CD8-positive, alpha-beta memory T cell (primary cell): ENCODE results near the gene OCSTAMP. TPM values are rescaled to one million over a fixed set of nuclear protein-coding genes. Genes with fewer than 3 reads are reported as not detected.

ENCODE experiments used
- CTCF ChIA-PET: fragments of 350-600 bp; sonication (Branson Sonifier 250); formaldehyde crosslinking; loops from one replicate; lab custom pipeline; 2021; ENCODE audit warnings: antibody characterized with exemption; lab: Charles Lee
- POLR2A ChIA-PET: fragments of 350-600 bp; sonication (Branson Sonifier 250); formaldehyde crosslinking; loops from one replicate; lab custom pipeline; 2021; ENCODE audit warnings: antibody characterized with exemption; lab: Charles Lee
- DNase-seq, 5 donors: peaks; one replicate each; pipeline versions ENCODE4 v3.0.0 to v3.0.0-alpha.2; 2020 to 2022; ENCODE audit warnings: mixed read lengths in 1 of 5
- H3K27ac ChIP-seq: one replicate; pipeline ENCODE4 v1.7.0; 2013; ENCODE audit warnings: low read depth, mild to moderate bottlenecking, low read length, moderate library complexity
- H3K27me3 ChIP-seq: 2 replicates; pipeline ENCODE4 v1.7.0; 2013; ENCODE audit warnings: low read length, mild to moderate bottlenecking; ENCODE audit not compliant: insufficient read depth, poor library complexity, severe bottlenecking
- H3K36me3 ChIP-seq: 2 replicates; pipeline ENCODE4 v1.7.0; 2013; ENCODE audit warnings: mild to moderate bottlenecking, low read length, moderate library complexity; ENCODE audit not compliant: insufficient read depth
- H3K4me1 ChIP-seq: 2 replicates; pipeline ENCODE4 v1.7.0; 2013; ENCODE audit warnings: mild to moderate bottlenecking, low read length, moderate library complexity; ENCODE audit not compliant: insufficient read depth
- H3K4me3 ChIP-seq: 2 replicates; pipeline ENCODE4 v1.7.0; 2013; ENCODE audit warnings: mild to moderate bottlenecking, low read length
- H3K9me3 ChIP-seq: 2 replicates; pipeline ENCODE4 v1.7.0; 2013; ENCODE audit warnings: mild to moderate bottlenecking, low read length
- H3K27ac Mint-ChIP-seq, 8 donors: one replicate each; pipeline ENCODE4 v1.8.0; 2020 to 2021; ENCODE audit warnings: mixed read lengths in 8 of 8, mild to moderate bottlenecking in 6 of 8, inconsistent platforms in 3 of 8, moderate library complexity in 3 of 8
- H3K27me3 Mint-ChIP-seq, 2 donors: one replicate each; pipeline ENCODE4 v1.8.0; 2020 to 2021; ENCODE audit warnings: mixed read lengths in 2 of 2, mild to moderate bottlenecking in 1 of 2, moderate library complexity in 1 of 2
- H3K36me3 Mint-ChIP-seq, 3 donors: one replicate each; pipeline ENCODE4 v1.8.0; 2020 to 2021; ENCODE audit warnings: mixed read lengths in 3 of 3, inconsistent platforms in 1 of 3, mild to moderate bottlenecking in 1 of 3
- H3K4me1 Mint-ChIP-seq, 3 donors: one replicate each; pipeline ENCODE4 v1.8.0; 2020 to 2021; ENCODE audit warnings: mixed read lengths in 3 of 3, inconsistent platforms in 1 of 3, mild to moderate bottlenecking in 1 of 3
- H3K4me3 Mint-ChIP-seq, 7 donors: one replicate each; pipeline ENCODE4 v1.8.0; 2020 to 2021; ENCODE audit warnings: mixed read lengths in 7 of 7, mild to moderate bottlenecking in 6 of 7, moderate library complexity in 4 of 7, inconsistent platforms in 2 of 7
- H3K9me3 Mint-ChIP-seq, 5 donors: one replicate each; pipeline ENCODE4 v1.8.0; 2020 to 2022; ENCODE audit warnings: mixed read lengths in 5 of 5, mild to moderate bottlenecking in 3 of 5, moderate library complexity in 2 of 5, inconsistent platforms in 1 of 5
- polyA plus RNA-seq: library from polyadenylated mRNA; unstranded; fragments of 300-500 nt; fragmentation: Illumina TruSeq; gene quantifications from one replicate; pipeline ENCODE4 v1.2.3, GENCODE V29; 2021
- total RNA-seq, 2 experiments: library from RNA; stranded (reverse); gene quantifications; one replicate each; pipeline ENCODE4 v1.2.3, GENCODE V29; 2021

The OCSTAMP gene
- total and polyA plus RNA-seq, 3 experiments from 2014 or later: not detected

- ChIA-PET CTCF (no interaction called here), POLR2A (no interaction called here)
- Mint-ChIP-seq H3K4me1 (no peaks in the 10 kb centered on the region), H3K27ac (no peak overlapping the region), H3K9me3 (no peaks in the 10 kb centered on the region), H3K27me3 (peaks cover 9 to 32% of the 10 kb centered on the region in 2 donors), H3K4me3 (no peak overlapping the region), H3K36me3 (no peaks in the 10 kb centered on the region)
- DNase-seq: no peak
- no peak overlapping the region for H3K4me3 ChIP-seq
- H3K4me1 ChIP-seq: no peaks in the 10 kb centered on the region
- H3K36me3 ChIP-seq: no peaks in the 10 kb centered on the region
- peaks cover 3% of the 10 kb centered on the region for H3K27me3 ChIP-seq
- H3K27ac ChIP-seq: no peak overlapping the region
- H3K9me3 ChIP-seq: no peaks in the 10 kb centered on the region
Observed at GRCh38 chr20:46539113-46539512, 11.3 kb downstream of the OCSTAMP start.

DNA sequence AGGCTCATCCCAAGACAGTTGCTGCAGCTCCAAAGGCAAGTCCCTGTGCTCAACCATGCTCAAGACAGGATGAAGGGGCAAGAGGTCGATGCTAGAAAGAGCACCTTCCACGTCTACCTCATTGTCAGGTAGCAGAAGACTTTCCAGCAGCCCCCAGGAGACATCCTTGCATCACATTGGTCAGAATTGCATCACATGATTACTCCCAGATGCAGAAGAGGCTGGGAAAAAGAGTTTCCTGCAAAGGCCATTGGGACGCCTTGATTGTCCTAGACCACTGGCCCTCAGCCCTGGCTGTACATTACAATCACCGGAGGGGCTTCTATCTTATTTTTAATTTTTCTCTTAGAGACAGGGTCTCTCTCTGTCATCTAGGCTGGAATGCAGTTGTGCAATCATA is 19.8 kb downstream of the OCSTAMP start:
- CTCF ChIA-PET: no interaction called here

DNA sequence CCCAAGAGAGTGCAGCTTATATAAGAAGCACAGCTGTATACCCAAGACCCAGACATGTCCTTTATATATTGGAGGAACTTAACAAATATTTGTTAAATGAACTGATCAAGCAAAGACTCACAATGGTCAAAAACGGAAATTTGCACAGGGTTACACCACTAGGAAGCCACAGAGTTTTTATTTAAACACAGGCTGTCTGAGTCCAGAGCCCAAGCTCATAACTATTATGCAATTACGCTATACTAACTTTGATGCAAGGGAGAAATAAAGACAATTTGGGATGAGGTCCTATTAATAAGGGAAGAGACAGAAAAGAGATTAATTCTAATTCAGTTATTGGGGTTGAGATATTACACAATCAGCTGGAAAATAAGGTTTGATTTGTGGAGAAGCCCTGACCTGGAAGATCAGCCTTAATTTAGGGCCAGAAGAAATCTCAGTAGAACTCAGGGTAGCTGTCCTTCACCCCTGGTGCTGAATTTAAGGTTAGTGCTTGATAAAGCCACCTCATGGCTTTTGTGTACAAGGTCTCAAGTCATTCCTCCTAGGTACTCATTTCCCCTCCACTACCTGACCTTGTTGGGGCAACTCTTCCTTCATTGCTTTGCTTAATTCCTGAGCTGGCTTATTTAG is 26.6 kb downstream of the OCSTAMP start:
- POLR2A ChIA-PET: no interaction called here
- Mint-ChIP-seq H3K27ac (no peak overlapping the region), H3K36me3 (no peaks in the 10 kb centered on the region)

More for the DNA sequence above, 19.8 kb downstream of the OCSTAMP start:
- no peaks in the 10 kb centered on the region for H3K9me3 Mint-ChIP-seq
- peaks cover 2 to 16% of the 10 kb centered on the region in 2 donors for H3K27me3 Mint-ChIP-seq
- H3K27me3 ChIP-seq: no peaks in the 10 kb centered on the region
- DNase-seq: no peak
- no peak overlapping the region for H3K27ac Mint-ChIP-seq
- no peak overlapping the region for H3K27ac ChIP-seq
- POLR2A ChIA-PET: no interaction called here
- H3K4me1 ChIP-seq: no peaks in the 10 kb centered on the region
- no peaks in the 10 kb centered on the region for H3K4me1 Mint-ChIP-seq
- H3K4me3 Mint-ChIP-seq: no peak overlapping the region
- no peaks in the 10 kb centered on the region for H3K36me3 ChIP-seq
- H3K4me3 ChIP-seq: no peak overlapping the region
- no peaks in the 10 kb centered on the region for H3K9me3 ChIP-seq
- peaks cover 0 to 2% (median 0%) of the 10 kb centered on the region in 3 donors for H3K36me3 Mint-ChIP-seq

DNA sequence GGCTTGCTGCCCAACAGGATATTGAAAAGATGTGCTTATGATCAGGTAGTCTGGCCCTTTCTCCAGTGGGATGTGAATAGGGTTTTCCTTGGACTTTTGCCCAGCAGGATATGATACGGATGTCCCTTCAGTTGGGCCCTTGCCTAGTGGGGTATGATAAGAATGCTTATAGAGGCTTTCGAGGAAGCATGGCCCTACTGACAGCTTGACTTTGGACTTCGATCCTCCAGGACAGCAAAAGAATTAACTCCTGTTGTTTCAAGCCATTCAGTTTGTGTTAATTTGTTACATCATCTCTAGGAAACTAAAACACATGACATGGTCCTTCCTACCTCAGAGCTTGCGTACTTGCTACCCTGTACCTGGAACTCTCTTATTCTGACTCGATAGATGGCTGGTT is 27.3 kb downstream of the OCSTAMP start:
- Histone ChIP-seq H3K4me1 (no peaks in the 10 kb centered on the region), H3K36me3 (no peaks in the 10 kb centered on the region), H3K27me3 (peaks cover 4% of the 10 kb centered on the region), H3K27ac (no peak overlapping the region), H3K9me3 (no peaks in the 10 kb centered on the region), H3K4me3 (no peak overlapping the region)
- ChIA-PET POLR2A (no interaction called here), CTCF (interaction anchor here (4.0 kb wide), 1 partner anchor 159 kb away, joined by 10 read pairs; no protein-coding TSS in a partner anchor)
- H3K4me1 Mint-ChIP-seq: no peaks in the 10 kb centered on the region
- H3K4me3 Mint-ChIP-seq: no peak overlapping the region
- no peak overlapping the region for H3K27ac Mint-ChIP-seq
- H3K36me3 Mint-ChIP-seq: no peaks in the 10 kb centered on the region
- DNase-seq: no peak
- no peaks in the 10 kb centered on the region for H3K9me3 Mint-ChIP-seq
- H3K27me3 Mint-ChIP-seq: peaks cover 3 to 13% of the 10 kb centered on the region in 2 donors

More for the DNA sequence above, 26.6 kb downstream of the OCSTAMP start:
- no peak overlapping the region for H3K27ac ChIP-seq
- CTCF ChIA-PET: interaction anchor here (4.0 kb wide), 1 partner anchor 159 kb away, joined by 10 read pairs; no protein-coding TSS in a partner anchor
- H3K4me1 ChIP-seq: no peaks in the 10 kb centered on the region
- Mint-ChIP-seq H3K4me3 (no peak overlapping the region), H3K4me1 (no peaks in the 10 kb centered on the region), H3K9me3 (no peaks in the 10 kb centered on the region), H3K27me3 (peaks cover 2 to 11% of the 10 kb centered on the region in 2 donors)
- no peaks in the 10 kb centered on the region for H3K9me3 ChIP-seq
- no peak for DNase-seq
- H3K36me3 ChIP-seq: no peaks in the 10 kb centered on the region
- peaks cover 4% of the 10 kb centered on the region for H3K27me3 ChIP-seq
- H3K4me3 ChIP-seq: no peak overlapping the region

DNA sequence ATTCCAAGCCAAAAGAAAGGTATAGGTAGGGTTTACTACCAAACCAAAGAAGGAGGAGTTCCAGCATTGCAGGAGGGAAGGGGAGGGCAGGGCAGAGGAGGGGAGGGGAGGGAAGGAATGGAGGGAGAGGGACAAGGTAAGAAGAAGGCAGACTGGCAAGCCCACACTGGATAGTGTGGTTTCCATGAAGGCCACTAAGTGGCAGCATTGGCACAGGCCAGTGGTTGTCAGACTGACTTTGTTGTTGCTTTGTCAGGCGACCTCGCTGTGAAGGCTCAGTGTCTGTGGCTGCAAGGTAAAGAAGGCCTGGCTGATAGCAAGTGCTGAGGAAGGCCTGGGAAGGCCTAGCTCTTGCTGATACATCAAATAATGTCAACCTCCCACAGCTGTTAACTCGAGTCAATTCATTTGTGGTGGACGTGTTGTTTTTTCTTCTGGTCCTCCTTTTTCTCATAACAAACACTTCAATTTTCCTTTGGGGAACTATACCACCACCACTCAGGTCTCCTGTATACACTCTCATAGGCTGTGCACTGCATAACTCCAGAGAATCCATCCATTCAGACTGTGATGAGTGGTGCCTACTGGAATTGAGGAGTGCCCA is 29.4 kb downstream of the OCSTAMP start:
- Mint-ChIP-seq H3K9me3 (no peaks in the 10 kb centered on the region), H3K27me3 (peaks cover 11 to 14% of the 10 kb centered on the region in 2 donors), H3K4me3 (no peak overlapping the region), H3K4me1 (no peaks in the 10 kb centered on the region), H3K36me3 (no peaks in the 10 kb centered on the region), H3K27ac (no peak overlapping the region)
- peak; percentile 15 to 64 (median 21) for DNase-seq
- Histone ChIP-seq H3K27ac (no peak overlapping the region), H3K4me1 (no peaks in the 10 kb centered on the region), H3K9me3 (no peaks in the 10 kb centered on the region), H3K36me3 (no peaks in the 10 kb centered on the region), H3K4me3 (no peak overlapping the region), H3K27me3 (peaks cover 4% of the 10 kb centered on the region)
- ChIA-PET POLR2A (no interaction called here), CTCF (interaction anchor here (1.0 to 4.0 kb wide), 3 partner anchors 31 to 161 kb away, joined by 3 to 10 read pairs (median 9); no protein-coding TSS in a partner anchor)

- H3K4me3 Mint-ChIP-seq: no peak overlapping the region
- peaks cover 14 to 17% of the 10 kb centered on the region in 2 donors for H3K27me3 Mint-ChIP-seq
- no peak for DNase-seq
- ChIA-PET CTCF (interaction anchor here (0.7 to 4.0 kb wide), 5 partner anchors 8 to 162 kb away, joined by 3 to 10 read pairs (median 6); no protein-coding TSS in a partner anchor), POLR2A (no interaction called here)
- peaks cover 4% of the 10 kb centered on the region for H3K27me3 ChIP-seq
- H3K4me3 ChIP-seq: no peak overlapping the region
- no peak overlapping the region for H3K27ac Mint-ChIP-seq
- H3K27ac ChIP-seq: no peak overlapping the region
- no peaks in the 10 kb centered on the region for H3K36me3 Mint-ChIP-seq
- H3K4me1 ChIP-seq: no peaks in the 10 kb centered on the region
- H3K9me3 Mint-ChIP-seq: no peaks in the 10 kb centered on the region
- no peaks in the 10 kb centered on the region for H3K9me3 ChIP-seq
- H3K36me3 ChIP-seq: no peaks in the 10 kb centered on the region
- no peaks in the 10 kb centered on the region for H3K4me1 Mint-ChIP-seq
Observed at GRCh38 chr20:46520540-46520939, 29.9 kb downstream of the OCSTAMP start.

DNA sequence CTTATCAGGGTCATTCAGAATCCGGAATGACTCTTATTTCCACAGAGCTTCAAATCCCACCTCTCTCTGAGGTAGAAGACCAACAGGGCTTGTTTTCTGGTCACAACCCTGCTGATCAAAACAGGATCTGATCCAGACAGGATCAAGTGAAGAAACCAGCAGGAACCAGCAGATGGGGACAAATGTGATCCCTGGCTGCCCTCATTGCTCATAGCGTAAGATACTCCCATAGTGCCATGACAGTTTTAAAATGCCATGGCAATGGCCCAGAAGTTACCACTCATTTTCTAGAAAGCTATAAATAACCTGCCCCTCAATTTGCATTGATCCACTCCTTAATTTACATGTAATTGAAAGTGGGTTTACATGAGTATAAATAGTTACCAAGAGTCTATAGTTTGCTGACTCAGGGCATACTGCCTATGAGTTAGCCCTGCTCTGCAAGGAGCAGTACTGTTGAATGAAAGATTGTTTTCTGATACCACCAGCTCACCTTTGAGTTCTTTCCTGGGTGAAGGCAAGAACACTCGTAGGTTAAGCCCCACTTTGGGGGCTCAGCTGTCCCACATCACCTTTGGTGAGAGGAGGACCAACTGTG is 30.9 kb downstream of the OCSTAMP start:
- Mint-ChIP-seq H3K27me3 (peaks cover 17 to 20% of the 10 kb centered on the region in 2 donors), H3K27ac (no peak overlapping the region), H3K9me3 (no peaks in the 10 kb centered on the region), H3K4me3 (no peak overlapping the region), H3K36me3 (no peaks in the 10 kb centered on the region), H3K4me1 (no peaks in the 10 kb centered on the region)
- H3K4me1 ChIP-seq: no peaks in the 10 kb centered on the region
- no peaks in the 10 kb centered on the region for H3K36me3 ChIP-seq
- ChIA-PET CTCF (interaction anchor here (0.7 to 4.0 kb wide), 3 partner anchors 8 to 163 kb away, joined by 3 to 10 read pairs (median 6); no protein-coding TSS in a partner anchor), POLR2A (interaction anchor here (0.7 kb wide), 1 partner anchor 160 kb away, joined by 5 read pairs; no protein-coding TSS in a partner anchor)
- H3K4me3 ChIP-seq: no peak overlapping the region
- H3K27ac ChIP-seq: no peak overlapping the region
- H3K9me3 ChIP-seq: no peaks in the 10 kb centered on the region
- peaks cover 4% of the 10 kb centered on the region for H3K27me3 ChIP-seq
- no peak for DNase-seq
